H1 (cell line): ENCODE results near the gene MUSTN1. TPM values are rescaled to one million over a fixed set of nuclear protein-coding genes. Genes with fewer than 3 reads are reported as not detected.

Source experiments
- CTCF ChIA-PET: fragments of 300-600 bp; sonication (Branson Sonifier 250); formaldehyde crosslinking; loops from one replicate; lab custom pipeline; 2021; ENCODE audit not compliant: partially characterized antibody; lab: Charles Lee
- POLR2A ChIA-PET: fragments of 300-600 bp; sonication (Branson Sonifier 250); formaldehyde crosslinking; loops from one replicate; lab custom pipeline; 2021; ENCODE audit warnings: inconsistent platforms; ENCODE audit not compliant: partially characterized antibody; lab: Charles Lee
- DNase-seq, 2 experiments: peaks; one replicate each; pipeline versions ENCODE4 v3.0.0 to v3.0.0-alpha.2; 2010 to 2022; ENCODE audit warnings: low spot score in 2 of 2, low read depth in 1 of 2, mixed read lengths in 1 of 2
- FAIRE-seq: peaks from 2 replicates; lab custom pipeline; 2011; peaks lifted over from hg19 to GRCh38; lab: Jason Lieb, UNC
- H2AFZ ChIP-seq: 2 replicates; pipeline ENCODE4 v1.8.1; 2012; ENCODE audit warnings: low read length, inconsistent platforms
- H2AK5ac ChIP-seq: 2 replicates; pipeline ENCODE4 v1.6.1; 2013; ENCODE audit warnings: low read depth, low read length
- H2BK120ac ChIP-seq: replicated peaks from 2 replicates; pipeline ENCODE3; 2013; ENCODE audit warnings: low read depth, low read length, inconsistent platforms
- H2BK12ac ChIP-seq: 2 replicates; pipeline ENCODE4 v1.6.1; 2013; ENCODE audit warnings: low read depth, low read length
- H2BK15ac ChIP-seq: 2 replicates; pipeline ENCODE4 v1.6.1; 2013; ENCODE audit warnings: low read length
- H2BK20ac ChIP-seq: 2 replicates; pipeline ENCODE4 v1.6.1; 2013; ENCODE audit warnings: low read length
- H2BK5ac ChIP-seq: 2 replicates; pipeline ENCODE4 v1.6.1; 2013; ENCODE audit warnings: low read depth, low read length
- H3K14ac ChIP-seq: 2 replicates; pipeline ENCODE4 v1.6.1; 2013; ENCODE audit warnings: inconsistent platforms; ENCODE audit not compliant: insufficient read length
- H3K18ac ChIP-seq: 2 replicates; pipeline ENCODE4 v1.6.1; 2013; ENCODE audit warnings: low read length; ENCODE audit errors: extremely low read depth
- H3K23ac ChIP-seq: 2 replicates; pipeline ENCODE4 v1.6.1; 2013; ENCODE audit warnings: inconsistent platforms; ENCODE audit not compliant: insufficient read length
- H3K23me2 ChIP-seq: 2 replicates; pipeline ENCODE4 v1.6.1; 2013; ENCODE audit warnings: low read depth, low read length
- H3K27ac ChIP-seq: 2 replicates; pipeline ENCODE4 v1.6.1; 2011; ENCODE audit warnings: low read depth, low read length, inconsistent platforms
- H3K27me3 ChIP-seq, 4 experiments: replicated peaks in 1 of 4; 1 replicate in 1 of 4; 2 replicates in 3 of 4; pipeline versions ENCODE4 v1.6.1 to v1.8.1; 2011 to 2013; ENCODE audit warnings: low read length in 3 of 4, mild to moderate bottlenecking in 3 of 4, inconsistent platforms in 2 of 4, mixed read lengths in 2 of 4, moderate library complexity in 1 of 4; ENCODE audit not compliant: control insufficient read depth in 3 of 4, insufficient read depth in 3 of 4; ENCODE audit errors: extremely low read depth in 1 of 4
- H3K36me3 ChIP-seq, 4 experiments: 2 replicates each; pipeline versions ENCODE4 v1.6.1 to v1.8.1; 2011 to 2013; ENCODE audit warnings: mild to moderate bottlenecking in 4 of 4, low read length in 3 of 4, moderate library complexity in 2 of 4, control low read depth in 1 of 4, inconsistent platforms in 1 of 4; ENCODE audit not compliant: insufficient read depth in 4 of 4, control insufficient read depth in 2 of 4
- H3K4ac ChIP-seq: replicated peaks from 2 replicates; pipeline ENCODE3; 2013; ENCODE audit warnings: low read length, low read depth, mixed read lengths, inconsistent platforms; ENCODE audit not compliant: insufficient read length
- H3K4me1 ChIP-seq, 4 experiments: replicated peaks in 1 of 4; 1 replicate in 1 of 4; 2 replicates in 3 of 4; pipeline versions ENCODE4 v1.6.1 to v1.8.1; 2011 to 2013; ENCODE audit warnings: low read length in 3 of 4, inconsistent platforms in 2 of 4, mixed read lengths in 1 of 4; ENCODE audit not compliant: insufficient read depth in 4 of 4, control insufficient read depth in 3 of 4
- H3K4me2 ChIP-seq, 2 experiments: 2 replicates each; pipeline versions ENCODE4 v1.6.1 to v1.8.1; 2011 to 2013; ENCODE audit warnings: low read depth in 2 of 2, low read length in 2 of 2, control low read depth in 1 of 2, inconsistent platforms in 1 of 2, mild to moderate bottlenecking in 1 of 2; ENCODE audit not compliant: insufficient read depth in 1 of 2
- H3K4me3 ChIP-seq, 4 experiments: fragments of 200-600, 300-600 bp in 1 of 4; sonication (generic), shearing (Covaris generic), sonication (Bioruptor Twin) in 1 of 4; 2 replicates each; pipeline versions ENCODE4 v1.5.1 to v1.8.1; 2011 to 2016; ENCODE audit warnings: low read length in 4 of 4, low read depth in 3 of 4, control low read depth in 2 of 4, inconsistent platforms in 2 of 4, mild to moderate bottlenecking in 2 of 4, mixed read lengths in 1 of 4, moderate library complexity in 1 of 4; ENCODE audit not compliant: insufficient read depth in 2 of 4; ENCODE audit errors: extremely low read depth in 1 of 4
- H3K56ac ChIP-seq: replicated peaks from 2 replicates; pipeline ENCODE3; 2013; ENCODE audit warnings: low read depth, mild to moderate bottlenecking, mixed read lengths, low read length, inconsistent platforms; ENCODE audit not compliant: insufficient read length
- H3K79me1 ChIP-seq: 2 replicates; pipeline ENCODE4 v1.6.1; 2013; ENCODE audit warnings: low read depth, low read length, control low read depth
- H3K79me2 ChIP-seq, 2 experiments: 2 replicates each; pipeline versions ENCODE4 v1.6.1 to v1.8.1; 2012 to 2013; ENCODE audit warnings: low read length in 2 of 2, mild to moderate bottlenecking in 2 of 2, inconsistent platforms in 1 of 2; ENCODE audit not compliant: insufficient read depth in 2 of 2, control insufficient read depth in 1 of 2
- H3K9ac ChIP-seq, 4 experiments: replicated peaks in 1 of 4; 1 replicate in 1 of 4; 2 replicates in 3 of 4; pipeline versions ENCODE4 v1.6.1 to v1.8.1; 2011 to 2013; ENCODE audit warnings: low read depth in 3 of 4, low read length in 3 of 4, control low read depth in 2 of 4, mild to moderate bottlenecking in 2 of 4, moderate library complexity in 2 of 4, inconsistent platforms in 1 of 4; ENCODE audit errors: extremely low read depth in 1 of 4
- H3K9me3 ChIP-seq, 2 experiments: 2 replicates each; pipeline versions ENCODE4 v1.6.1 to v1.8.1; 2012 to 2013; ENCODE audit warnings: mild to moderate bottlenecking in 2 of 2, moderate library complexity in 2 of 2, control low read depth in 1 of 2, inconsistent platforms in 1 of 2, low read depth in 1 of 2, low read length in 1 of 2, mixed read lengths in 1 of 2; ENCODE audit not compliant: insufficient read depth in 2 of 2
- H4K20me1 ChIP-seq, 2 experiments: replicated peaks in 1 of 2; 2 replicates each; pipeline versions ENCODE3 to v1.8.1; 2011 to 2013; ENCODE audit warnings: inconsistent platforms in 2 of 2, low read length in 2 of 2, mild to moderate bottlenecking in 1 of 2; ENCODE audit not compliant: insufficient read depth in 2 of 2, control insufficient read depth in 1 of 2
- H4K5ac ChIP-seq: 2 replicates; pipeline ENCODE4 v1.6.1; 2013; ENCODE audit warnings: low read length, low read depth, mixed read lengths, inconsistent platforms; ENCODE audit not compliant: insufficient read length
- H4K8ac ChIP-seq: 2 replicates; pipeline ENCODE4 v1.8.0; 2013; ENCODE audit warnings: mild to moderate bottlenecking, moderate library complexity, low read length, inconsistent platforms; ENCODE audit not compliant: insufficient read depth; ENCODE audit errors: extremely low read depth
- H4K91ac ChIP-seq: replicated peaks from 2 replicates; pipeline ENCODE3; 2013; ENCODE audit warnings: low read length, mixed read lengths, inconsistent platforms; ENCODE audit not compliant: insufficient read length
- BCL11A ChIP-seq, 2 experiments: IDR thresholded peaks; one replicate each; pipeline ENCODE4 v1.6.1; 2011; ENCODE audit warnings: low read depth in 2 of 2, low read length in 2 of 2, mild to moderate bottlenecking in 2 of 2
- CHD1 ChIP-seq: IDR thresholded peaks from 2 replicates; pipeline ENCODE4 v1.6.1; 2012; ENCODE audit warnings: low read depth, low read length, improper control_type of control experiment
- EP300 ChIP-seq, 2 experiments: IDR thresholded peaks; 1 replicate in 1 of 2; 2 replicates in 1 of 2; pipeline ENCODE4 v1.6.1; 2011 to 2012; ENCODE audit warnings: low read depth in 2 of 2, low read length in 2 of 2, mild to moderate bottlenecking in 2 of 2, borderline replicate concordance in 1 of 2, inconsistent platforms in 1 of 2, moderate library complexity in 1 of 2
- EZH2 ChIP-seq: fragments of 200-600 bp; sonication (generic); IDR thresholded peaks from 2 replicates; pipeline ENCODE4 v1.7.1; 2012; ENCODE audit warnings: low read depth, mild to moderate bottlenecking, moderate library complexity, low read length, inconsistent platforms; ENCODE audit not compliant: severe bottlenecking
- GABPA ChIP-seq: IDR thresholded peaks from 2 replicates; pipeline ENCODE4 v1.6.1; 2011; ENCODE audit warnings: mild to moderate bottlenecking, low read length, moderate library complexity, borderline replicate concordance; ENCODE audit not compliant: insufficient read depth
- HDAC6 ChIP-seq: IDR thresholded peaks from one replicate; pipeline ENCODE4 v1.7.1; 2012; ENCODE audit warnings: low read depth, mild to moderate bottlenecking, inconsistent platforms, low read length, moderate library complexity
- JUND ChIP-seq: IDR thresholded peaks from 2 replicates; pipeline ENCODE4 v1.6.1; 2011; ENCODE audit warnings: mild to moderate bottlenecking, improper control_type of control experiment, low read length
- NRF1 ChIP-seq: IDR thresholded peaks from 2 replicates; pipeline ENCODE4 v1.6.1; 2011; ENCODE audit warnings: mild to moderate bottlenecking, low read depth, low read length, improper control_type of control experiment
- RBBP5 ChIP-seq: IDR thresholded peaks from 2 replicates; pipeline ENCODE4 v1.7.1; 2012; ENCODE audit warnings: low read depth, mild to moderate bottlenecking, inconsistent platforms, low read length, moderate library complexity, borderline replicate concordance
- RNF2 ChIP-seq: fragments of 200-900, 300-1000 bp; sonication (generic); IDR thresholded peaks from 2 replicates; pipeline ENCODE4 v1.7.1; 2016; ENCODE audit warnings: borderline replicate concordance, low read depth, mild to moderate bottlenecking, antibody characterized with exemption, low read length; ENCODE audit not compliant: poor library complexity, severe bottlenecking; ENCODE audit errors: missing control alignments
- TAF7 ChIP-seq: optimal IDR thresholded peaks from 2 replicates; pipeline ENCODE3; 2011; ENCODE audit warnings: low read depth, mild to moderate bottlenecking, inconsistent platforms, low read length, moderate library complexity, borderline replicate concordance
- WGBS, 2 experiments: shearing (Covaris generic) in 1 of 2; methylation state at CpG; one replicate each; pipeline versions ENCODE4 v1.1.6 to v1.1.7; 2013 to 2015; ENCODE audit warnings: low lambda C conversion rate in 2 of 2, mixed read lengths in 2 of 2, inconsistent platforms in 1 of 2, low coverage in 1 of 2, missing lambda C conversion rate in 1 of 2; ENCODE audit not compliant: insufficient replicate concordance in 2 of 2, insufficient coverage in 1 of 2, insufficient read length in 1 of 2; ENCODE audit errors: extremely low coverage in 1 of 2, missing lambda C conversion rate in 1 of 2; 5-methylcytosine and 5-hydroxymethylcytosine counted together
- polyA plus RNA-seq, 7 experiments: library from polyadenylated mRNA; depleted of rRNA in 3 of 7; stranded (reverse) in 5 of 7; unstranded in 2 of 7; fragments of >200 nt in 5 of 7; fragments of 200-250 nt in 2 of 7; gene quantifications; 1 replicate in 5 of 7; 2 replicates in 1 of 7; 4 replicates in 1 of 7; pipeline versions ENCODE4 v1.2.1 to v1.2.3, GENCODE V29; 2011 to 2013; ENCODE audit warnings: missing spikeins in 2 of 7, mixed read lengths in 2 of 7
- total RNA-seq: library from RNA; stranded (reverse); fragmentation: NEBNext Ultra II Directional; extraction: Animal tissue kit (Norgen Biotek cat#: 25700); gene quantifications from 2 replicates; pipeline ENCODE4 v1.2.1, GENCODE V29; 2021

MUSTN1 gene
- total and polyA plus RNA-seq, 2 of the 8 experiments (the other 6 are each of a cell fraction or from before 2014, with no cell fraction given): 1.1 to 2.4 TPM

DNA sequence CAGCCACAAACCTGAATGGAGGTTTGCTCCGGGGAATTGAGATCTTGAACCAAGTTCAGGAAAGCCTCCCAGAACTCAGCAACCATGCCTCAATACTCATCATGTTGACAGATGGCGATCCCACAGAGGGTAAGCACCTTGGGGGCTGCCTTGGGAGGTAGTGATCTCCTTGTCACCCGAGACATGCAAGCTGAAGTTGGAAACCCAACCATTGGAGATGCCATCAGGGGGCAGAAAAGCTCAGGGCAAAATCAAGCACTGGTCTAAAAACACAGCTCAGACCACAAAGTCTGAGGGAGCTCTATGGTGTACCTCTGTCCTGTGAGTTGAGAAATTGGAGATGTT lies 51.6 kb downstream of the MUSTN1 start:
- Histone ChIP-seq H3K27ac (no peak overlapping the region), H4K91ac (no peak overlapping the region), H3K4me3 (no peak overlapping the region), H3K4me1 (peaks cover 0 to 8% (median 0%) of the 10 kb centered on the region in 4 experiments; a peak in 1 of 7 replicates), H3K56ac (no peak overlapping the region), H2AFZ (no peak overlapping the region), H2BK15ac (no peak overlapping the region), H3K18ac (no peak overlapping the region), H3K79me1 (no peaks in the 10 kb centered on the region), H4K8ac (no peak overlapping the region), H2BK120ac (no peak overlapping the region), H3K9ac (no peak overlapping the region), H2BK5ac (no peak overlapping the region), H2AK5ac (no peak overlapping the region), H3K79me2 (no peaks in the 10 kb centered on the region), H4K5ac (no peak overlapping the region), H3K36me3 (no peaks in the 10 kb centered on the region; a peak in 1 of 8 replicates), H4K20me1 (peaks cover 0 to 3% of the 10 kb centered on the region in 2 experiments), H3K4me2 (no peak overlapping the region), H3K23ac (no peak overlapping the region), H3K14ac (no peak overlapping the region), H2BK12ac (no peak overlapping the region; the same call in 1 of the 2 replicates), H3K4ac (no peak overlapping the region), H3K9me3 (no peaks in the 10 kb centered on the region), H2BK20ac (no peak overlapping the region), H3K23me2 (no peaks in the 10 kb centered on the region), H3K27me3 (no peaks in the 10 kb centered on the region; a peak in 1 of 7 replicates)
- FAIRE-seq (no peak), DNase-seq (no peak)
- 88% methylated on average over 3 of the region's 3 CpGs; no CpG with 5 or more reads in 1 of the 2 experiments for WGBS, 2 experiments
- CTCF ChIA-PET: interaction anchor here (1.3 to 4.1 kb wide), 4 partner anchors 9 to 37 kb away, joined by 5 to 19 read pairs (median 14); no protein-coding TSS in a partner anchor
- POLR2A ChIA-PET: interaction anchor here (0.7 to 2.0 kb wide), 2 partner anchors 9 to 12 kb away, joined by 5 to 10 read pairs; partner anchors contain the start of gene NEK4
- no peak for TF ChIP-seq JUND
- no peak for TF ChIP-seq HDAC6
- no peak for TF ChIP-seq TAF7
- TF ChIP-seq NRF1: no peak
- no peak for TF ChIP-seq GABPA
- no peak for TF ChIP-seq BCL11A (IDR thresholded peaks at IDR 0.05; ENCODE audit: low read depth in 2 of 2, low read length in 2 of 2)
- TF ChIP-seq EZH2: no peak
- no peak for TF ChIP-seq RBBP5
- TF ChIP-seq EP300 (IDR thresholded peaks at IDR 0.05; ENCODE audit: borderline replicate concordance in 1 of 2, low read depth in 2 of 2, low read length in 2 of 2): no peak
- no peak for TF ChIP-seq RNF2
- no peak for TF ChIP-seq CHD1
